GM23338 (cell line): ENCODE data around the gene PSORS1C2. TPM values are rescaled to one million over a fixed set of nuclear protein-coding genes. Genes with fewer than 3 reads are reported as not detected.

Experiments
- ATAC-seq: fragments of 200-7000 bp; cut with Tn5 transposase; 3 replicates; pipeline ENCODE4 v1.9.1; 2020
- DNase-seq: peaks from one replicate; pipeline ENCODE4 v3.0.0-alpha.2; 2015; ENCODE audit warnings: low spot score
- H2AFZ ChIP-seq: fragments of 200-600 bp; sonication (generic); 2 replicates; pipeline ENCODE4 v1.8.0; 2016; ENCODE audit warnings: antibody characterized with exemption, mild to moderate bottlenecking, moderate library complexity
- H3F3A ChIP-seq: fragments of 200-600 bp; sonication (generic); replicated peaks from 2 replicates; pipeline ENCODE4 v1.8.0; 2017; ENCODE audit warnings: antibody characterized with exemption, mixed run types, low read depth
- H3K27ac ChIP-seq: fragments of 200-600 bp; sonication (generic); 2 replicates; pipeline ENCODE4 v1.6.1; 2016; ENCODE audit warnings: low read depth
- H3K27me3 ChIP-seq: fragments of 200-600 bp; sonication (generic); 2 replicates; pipeline ENCODE4 v1.8.0; 2016; ENCODE audit warnings: mild to moderate bottlenecking, mixed run types, moderate library complexity; ENCODE audit not compliant: insufficient read depth
- H3K36me3 ChIP-seq: fragments of 200-600 bp; sonication (generic); 2 replicates; pipeline ENCODE4 v1.8.0; 2016; ENCODE audit warnings: mild to moderate bottlenecking; ENCODE audit not compliant: insufficient read depth
- H3K4me1 ChIP-seq: fragments of 200-600 bp; sonication (generic); 2 replicates; pipeline ENCODE4 v1.8.0; 2016; ENCODE audit warnings: mild to moderate bottlenecking, moderate library complexity; ENCODE audit not compliant: insufficient read depth
- H3K4me2 ChIP-seq: fragments of 200-600 bp; sonication (generic); 2 replicates; pipeline ENCODE4 v1.7.1; 2017; ENCODE audit warnings: mixed run types
- H3K4me3 ChIP-seq: fragments of 200-600 bp; sonication (generic); 2 replicates; pipeline ENCODE4 v1.6.1; 2016; ENCODE audit warnings: mixed run types
- H3K79me2 ChIP-seq: fragments of 200-600 bp; sonication (generic); replicated peaks from 2 replicates; pipeline ENCODE4 v1.8.0; 2017; ENCODE audit warnings: mild to moderate bottlenecking; ENCODE audit not compliant: insufficient read depth
- H3K9me2 ChIP-seq: fragments of 200-600 bp; sonication (generic); 2 replicates; pipeline ENCODE4 v1.8.0; 2017; ENCODE audit not compliant: insufficient read depth
- H4K20me1 ChIP-seq: fragments of 200-600 bp; sonication (generic); replicated peaks from 2 replicates; pipeline ENCODE4 v1.8.0; 2017; ENCODE audit warnings: mild to moderate bottlenecking; ENCODE audit not compliant: insufficient read depth
- H3K27ac Mint-ChIP-seq: 2 replicates; pipeline ENCODE4 v1.8.0; 2020; ENCODE audit warnings: inconsistent platforms, mild to moderate bottlenecking, moderate library complexity, mixed read lengths
- H3K27me3 Mint-ChIP-seq: 3 replicates; pipeline ENCODE4 v1.8.0; 2022; ENCODE audit warnings: low read depth, mild to moderate bottlenecking, moderate library complexity, mixed read lengths, inconsistent platforms; ENCODE audit not compliant: insufficient read depth, poor library complexity
- H3K36me3 Mint-ChIP-seq: 3 replicates; pipeline ENCODE4 v1.8.0; 2021; ENCODE audit warnings: low read depth, mild to moderate bottlenecking, inconsistent platforms, moderate library complexity, mixed read lengths
- H3K4me1 Mint-ChIP-seq: 3 replicates; pipeline ENCODE4 v1.8.0; 2020; ENCODE audit warnings: mild to moderate bottlenecking, inconsistent platforms, mixed read lengths
- H3K4me3 Mint-ChIP-seq: 3 replicates; pipeline ENCODE4 v1.8.0; 2021; ENCODE audit warnings: moderate library complexity, mild to moderate bottlenecking, inconsistent platforms, mixed read lengths
- H3K9me3 Mint-ChIP-seq: 3 replicates; pipeline ENCODE4 v1.8.0; 2020; ENCODE audit warnings: moderate library complexity, mild to moderate bottlenecking, inconsistent platforms, mixed read lengths
- CREB1 ChIP-seq: fragments of 250-450 bp; sonication (Bioruptor Pico); IDR thresholded peaks from 2 replicates; pipeline ENCODE4 v1.5.0; 2020; ENCODE audit warnings: low read depth, mild to moderate bottlenecking, moderate library complexity
- CTCF ChIP-seq, 2 experiments: fragments of 200-600 bp in 1 of 2; sonication (generic) in 1 of 2; conservative IDR thresholded peaks; 2 replicates each; pipeline versions ENCODE4 v1.5.1 to v1.6.1; 2016 to 2017; ENCODE audit warnings: antibody characterized with exemption in 2 of 2, low read depth in 2 of 2, mild to moderate bottlenecking in 2 of 2, moderate library complexity in 1 of 2
- ETS1 ChIP-seq: IDR thresholded peaks from 2 replicates; pipeline ENCODE4 v1.6.1; 2016; ENCODE audit warnings: antibody characterized with exemption
- EZH2 ChIP-seq: fragments of 200-600 bp; sonication (generic); IDR thresholded peaks from one replicate; pipeline ENCODE4 v1.8.0; 2017; ENCODE audit warnings: antibody characterized with exemption, mild to moderate bottlenecking, low read depth; ENCODE audit not compliant: unreplicated experiment
- EZH2phosphoT487 ChIP-seq: fragments of 200-600 bp; sonication (generic); IDR thresholded peaks from one replicate; pipeline ENCODE4 v1.8.1; 2018; ENCODE audit warnings: antibody characterized with exemption; ENCODE audit not compliant: unreplicated experiment
- JUNB ChIP-seq: IDR thresholded peaks from one replicate; pipeline ENCODE4 v1.6.1; 2016; ENCODE audit warnings: antibody characterized with exemption; ENCODE audit not compliant: unreplicated experiment
- NANOG ChIP-seq: IDR thresholded peaks from 2 replicates; pipeline ENCODE4 v1.6.1; 2016; ENCODE audit warnings: antibody characterized with exemption, borderline replicate concordance
- POLR2AphosphoS5 ChIP-seq: IDR thresholded peaks from 2 replicates; pipeline ENCODE4 v1.6.1; 2016; ENCODE audit warnings: antibody characterized with exemption, low read depth
- REST ChIP-seq: IDR thresholded peaks from one replicate; pipeline ENCODE4 v1.6.1; 2018; ENCODE audit warnings: antibody characterized with exemption; ENCODE audit not compliant: unreplicated experiment
- STAT1 ChIP-seq: IDR thresholded peaks from one replicate; pipeline ENCODE4 v1.6.1; 2016; ENCODE audit warnings: antibody characterized with exemption; ENCODE audit not compliant: unreplicated experiment
- ZNF114 ChIP-seq: fragments of 250-450 bp; sonication (Bioruptor Pico); IDR thresholded peaks from 2 replicates; pipeline ENCODE4 v1.5.0; 2020; ENCODE audit warnings: mild to moderate bottlenecking, moderate library complexity
- ZNF331 ChIP-seq: fragments of 250-450 bp; sonication (Bioruptor Pico); IDR thresholded peaks from 2 replicates; pipeline ENCODE4 v1.5.0; 2020; ENCODE audit warnings: low read depth, mild to moderate bottlenecking, moderate library complexity
- polyA plus RNA-seq: library from polyadenylated mRNA; unstranded; fragments of >200 nt; fragmentation: Nextera tagmentation; extraction: Ambion mirVana; gene quantifications from 2 replicates; pipeline ENCODE4 v1.2.1, GENCODE V29; 2016
- total RNA-seq: library from RNA; depleted of rRNA; stranded (reverse); fragments of >200 nt; shearing (Covaris generic); gene quantifications from 2 replicates; pipeline ENCODE4 v1.2.3, GENCODE V29; 2014
- TF ChIP-seq, protein P1 (sequence below): fragments of 250-450 bp; sonication (Bioruptor Pico); IDR thresholded peaks from 2 replicates; pipeline ENCODE4 v1.5.0; 2020; ENCODE audit warnings: mild to moderate bottlenecking, moderate library complexity

PSORS1C2 gene
- total and polyA plus RNA-seq, 2 experiments from 2014 or later = 0.47 TPM; not detected in 1

- Histone ChIP-seq H3K27ac (no peak overlapping the region), H3F3A (no peaks in the 10 kb centered on the region), H4K20me1 (no peaks in the 10 kb centered on the region), H3K27me3 (no peaks in the 10 kb centered on the region), H3K4me1 (peaks cover 20% of the 10 kb centered on the region), H3K4me2 (no peak overlapping the region), H3K4me3 (no peak overlapping the region), H3K36me3 (no peaks in the 10 kb centered on the region), H3K79me2 (no peaks in the 10 kb centered on the region), H2AFZ (no peak overlapping the region), H3K9me2 (0 out of 2 replicates have a peak, but pooled peaks cover 3% of the 10 kb centered on the region)
- Mint-ChIP-seq H3K4me1 (peaks cover 19% of the 10 kb centered on the region), H3K9me3 (no peaks in the 10 kb centered on the region), H3K4me3 (no peak overlapping the region), H3K27me3 (no peaks in the 10 kb centered on the region), H3K36me3 (no peaks in the 10 kb centered on the region), H3K27ac (no peak overlapping the region)
- TF ChIP-seq JUNB (no peak), ZNF331 (CRISPR knock-in tag) (no peak), CTCF (conservative IDR thresholded peaks at IDR 0.05; ENCODE audit: low read depth in 2 of 2) (no peak), STAT1 (no peak), REST (no peak), NANOG (no peak), EZH2phosphoT487 (no peak), CREB1 (CRISPR knock-in tag) (no peak), POLR2AphosphoS5 (no peak), ETS1 (no peak), EZH2 (no peak), ZNF114 (CRISPR knock-in tag) (no peak)
- TF ChIP-seq, protein P1, sequence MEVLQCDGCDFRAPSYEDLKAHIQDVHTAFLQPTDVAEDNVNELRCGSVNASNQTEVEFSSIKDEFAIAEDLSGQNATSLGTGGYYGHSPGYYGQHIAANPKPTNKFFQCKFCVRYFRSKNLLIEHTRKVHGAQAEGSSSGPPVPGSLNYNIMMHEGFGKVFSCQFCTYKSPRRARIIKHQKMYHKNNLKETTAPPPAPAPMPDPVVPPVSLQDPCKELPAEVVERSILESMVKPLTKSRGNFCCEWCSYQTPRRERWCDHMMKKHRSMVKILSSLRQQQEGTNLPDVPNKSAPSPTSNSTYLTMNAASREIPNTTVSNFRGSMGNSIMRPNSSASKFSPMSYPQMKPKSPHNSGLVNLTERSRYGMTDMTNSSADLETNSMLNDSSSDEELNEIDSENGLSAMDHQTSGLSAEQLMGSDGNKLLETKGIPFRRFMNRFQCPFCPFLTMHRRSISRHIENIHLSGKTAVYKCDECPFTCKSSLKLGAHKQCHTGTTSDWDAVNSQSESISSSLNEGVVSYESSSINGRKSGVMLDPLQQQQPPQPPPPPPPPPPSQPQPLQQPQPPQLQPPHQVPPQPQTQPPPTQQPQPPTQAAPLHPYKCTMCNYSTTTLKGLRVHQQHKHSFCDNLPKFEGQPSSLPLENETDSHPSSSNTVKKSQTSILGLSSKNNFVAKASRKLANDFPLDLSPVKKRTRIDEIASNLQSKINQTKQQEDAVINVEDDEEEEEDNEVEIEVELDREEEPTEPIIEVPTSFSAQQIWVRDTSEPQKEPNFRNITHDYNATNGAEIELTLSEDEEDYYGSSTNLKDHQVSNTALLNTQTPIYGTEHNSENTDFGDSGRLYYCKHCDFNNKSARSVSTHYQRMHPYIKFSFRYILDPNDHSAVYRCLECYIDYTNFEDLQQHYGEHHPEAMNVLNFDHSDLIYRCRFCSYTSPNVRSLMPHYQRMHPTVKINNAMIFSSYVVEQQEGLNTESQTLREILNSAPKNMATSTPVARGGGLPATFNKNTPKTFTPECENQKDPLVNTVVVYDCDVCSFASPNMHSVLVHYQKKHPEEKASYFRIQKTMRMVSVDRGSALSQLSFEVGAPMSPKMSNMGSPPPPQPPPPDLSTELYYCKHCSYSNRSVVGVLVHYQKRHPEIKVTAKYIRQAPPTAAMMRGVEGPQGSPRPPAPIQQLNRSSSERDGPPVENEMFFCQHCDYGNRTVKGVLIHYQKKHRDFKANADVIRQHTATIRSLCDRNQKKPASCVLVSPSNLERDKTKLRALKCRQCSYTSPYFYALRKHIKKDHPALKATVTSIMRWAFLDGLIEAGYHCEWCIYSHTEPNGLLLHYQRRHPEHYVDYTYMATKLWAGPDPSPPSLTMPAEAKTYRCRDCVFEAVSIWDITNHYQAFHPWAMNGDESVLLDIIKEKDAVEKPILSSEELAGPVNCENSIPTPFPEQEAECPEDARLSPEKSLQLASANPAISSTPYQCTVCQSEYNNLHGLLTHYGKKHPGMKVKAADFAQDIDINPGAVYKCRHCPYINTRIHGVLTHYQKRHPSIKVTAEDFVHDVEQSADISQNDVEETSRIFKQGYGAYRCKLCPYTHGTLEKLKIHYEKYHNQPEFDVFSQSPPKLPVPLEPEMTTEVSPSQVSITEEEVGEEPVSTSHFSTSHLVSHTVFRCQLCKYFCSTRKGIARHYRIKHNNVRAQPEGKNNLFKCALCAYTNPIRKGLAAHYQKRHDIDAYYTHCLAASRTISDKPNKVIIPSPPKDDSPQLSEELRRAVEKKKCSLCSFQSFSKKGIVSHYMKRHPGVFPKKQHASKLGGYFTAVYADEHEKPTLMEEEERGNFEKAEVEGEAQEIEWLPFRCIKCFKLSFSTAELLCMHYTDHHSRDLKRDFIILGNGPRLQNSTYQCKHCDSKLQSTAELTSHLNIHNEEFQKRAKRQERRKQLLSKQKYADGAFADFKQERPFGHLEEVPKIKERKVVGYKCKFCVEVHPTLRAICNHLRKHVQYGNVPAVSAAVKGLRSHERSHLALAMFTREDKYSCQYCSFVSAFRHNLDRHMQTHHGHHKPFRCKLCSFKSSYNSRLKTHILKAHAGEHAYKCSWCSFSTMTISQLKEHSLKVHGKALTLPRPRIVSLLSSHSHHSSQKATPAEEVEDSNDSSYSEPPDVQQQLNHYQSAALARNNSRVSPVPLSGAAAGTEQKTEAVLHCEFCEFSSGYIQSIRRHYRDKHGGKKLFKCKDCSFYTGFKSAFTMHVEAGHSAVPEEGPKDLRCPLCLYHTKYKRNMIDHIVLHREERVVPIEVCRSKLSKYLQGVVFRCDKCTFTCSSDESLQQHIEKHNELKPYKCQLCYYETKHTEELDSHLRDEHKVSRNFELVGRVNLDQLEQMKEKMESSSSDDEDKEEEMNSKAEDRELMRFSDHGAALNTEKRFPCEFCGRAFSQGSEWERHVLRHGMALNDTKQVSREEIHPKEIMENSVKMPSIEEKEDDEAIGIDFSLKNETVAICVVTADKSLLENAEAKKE (CRISPR knock-in tag) = no peak
- ATAC-seq = no peak
- no peak for DNase-seq
Measured at GRCh38 chr6:31096215-31096614, 42.7 kb downstream of the PSORS1C2 start.
